ENCODE measurements around the gene AXIN1. TPM values are rescaled to one million over a fixed set of nuclear protein-coding genes. Genes with fewer than 3 reads are reported as not detected.

AXIN1 gene
- total RNA-seq, 1 donor from 2014 or later: 15.9 TPM

- DNase-seq (ENCODE audit: low read depth in 2 of 2): no peak
Measured at GRCh38 chr16:243348-243747, 109.2 kb downstream of the AXIN1 start.

DNA sequence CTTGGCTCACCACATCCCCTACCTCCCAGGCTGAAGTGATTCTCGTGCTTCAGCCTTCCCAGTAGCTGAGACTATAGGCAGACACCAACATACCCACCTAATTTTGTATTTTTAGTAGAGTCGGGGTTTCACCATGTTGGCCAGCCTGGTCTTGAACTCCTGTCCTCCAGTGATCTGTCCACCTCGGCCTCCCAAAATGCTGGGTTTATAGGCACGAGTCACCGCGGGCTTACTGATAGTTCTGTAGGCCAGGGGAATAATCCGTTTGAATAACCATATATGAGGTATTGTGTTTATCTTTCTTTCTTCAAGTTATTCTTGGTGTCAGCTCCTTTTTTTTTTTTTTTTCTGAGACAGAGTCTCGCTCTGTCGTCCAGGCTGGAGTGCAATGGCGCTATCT lies 110.2 kb downstream of the AXIN1 start:
- no peak for DNase-seq (ENCODE audit: low read depth in 2 of 2)

DNA sequence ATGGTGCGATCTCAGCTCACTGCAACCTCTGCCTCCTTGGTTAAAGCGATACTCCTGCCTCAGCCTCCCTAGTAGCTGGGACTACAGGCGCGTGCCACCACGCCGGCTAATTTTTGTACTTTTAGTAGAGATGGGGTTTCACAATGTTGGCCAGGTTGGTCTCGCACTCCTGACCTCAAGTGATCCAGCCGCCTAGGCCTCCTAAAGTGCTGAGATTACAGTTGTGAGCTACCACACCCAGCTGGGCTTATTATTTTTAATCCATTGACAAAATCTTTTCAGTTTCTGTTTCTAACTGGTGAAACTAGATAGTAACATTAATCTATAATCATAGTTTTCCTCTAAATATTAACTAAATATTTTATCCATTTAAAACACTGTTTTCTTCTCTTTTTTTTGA lies 112.0 kb downstream of the AXIN1 start:
- no peak for DNase-seq (ENCODE audit: low read depth in 2 of 2)

- DNase-seq (ENCODE audit: low read depth in 2 of 2): no peak
Measured at GRCh38 chr16:239948-240277, 112.6 kb downstream of the AXIN1 start.

Other genes starting within 250 kb of the AXIN1 start
- gene NPRL3, start 214.1 kb downstream of the AXIN1 start, total RNA-seq: 2.4 and 3.6 TPM in 2 replicates
- not detected in 2 replicates for gene HBZ, start 200.1 kb downstream of the AXIN1 start, total RNA-seq
- gene HBM, start 186.7 kb downstream of the AXIN1 start, total RNA-seq: not detected in 2 replicates
- not detected in 2 replicates for gene HBA2, start 179.8 kb downstream of the AXIN1 start, total RNA-seq
- not detected in 2 replicates for gene HBA1, start 176.0 kb downstream of the AXIN1 start, total RNA-seq
- 0.65 TPM in 1 of 2 replicates, not detected in the other for gene HBQ1, start 172.3 kb downstream of the AXIN1 start, total RNA-seq
- 19.6 and 28.2 TPM in 2 replicates for gene LUC7L, start 123.3 kb downstream of the AXIN1 start, total RNA-seq
- 38.6 and 41.5 TPM in 2 replicates for gene FAM234A, start 117.9 kb downstream of the AXIN1 start, total RNA-seq
- gene RGS11, start 76.8 kb downstream of the AXIN1 start, total RNA-seq: 0.20 and 0.44 TPM in 2 replicates
- under 0.01 and 0.22 TPM in 2 replicates for gene ARHGDIG, start 72.1 kb downstream of the AXIN1 start, total RNA-seq
- gene PDIA2, start 69.6 kb downstream of the AXIN1 start, total RNA-seq: not detected in 2 replicates
- 70.8 and 80.6 TPM in 2 replicates for gene MRPL28, start 17.8 kb upstream of the AXIN1 start, total RNA-seq
- 78.7 and 110 TPM in 2 replicates for gene PGAP6, start 29.3 kb upstream of the AXIN1 start, total RNA-seq
- gene NME4, start 44.5 kb upstream of the AXIN1 start, total RNA-seq: 30.4 and 55.6 TPM in 2 replicates
- 9.3 and 12.6 TPM in 2 replicates for gene DECR2, start 49.2 kb upstream of the AXIN1 start, total RNA-seq
- gene RAB11FIP3, start 72.9 kb upstream of the AXIN1 start, total RNA-seq: 21.1 and 36.3 TPM in 2 replicates
- 15.5 and 20.2 TPM in 2 replicates for gene CAPN15, start 175.0 kb upstream of the AXIN1 start, total RNA-seq
- not detected in 2 replicates for gene PRR35, start 207.7 kb upstream of the AXIN1 start, total RNA-seq
- gene NHLRC4, start 214.3 kb upstream of the AXIN1 start, total RNA-seq: 2.0 and 2.4 TPM in 2 replicates
- 14.2 and 20.2 TPM in 2 replicates for gene PIGQ, start 217.2 kb upstream of the AXIN1 start, total RNA-seq
- 6.8 and 10.9 TPM in 2 replicates for gene RAB40C, start 237.3 kb upstream of the AXIN1 start, total RNA-seq

Measured in lung microvascular endothelial cell (primary cell).